ENCODE data around the gene SLC25A21.

DNA sequence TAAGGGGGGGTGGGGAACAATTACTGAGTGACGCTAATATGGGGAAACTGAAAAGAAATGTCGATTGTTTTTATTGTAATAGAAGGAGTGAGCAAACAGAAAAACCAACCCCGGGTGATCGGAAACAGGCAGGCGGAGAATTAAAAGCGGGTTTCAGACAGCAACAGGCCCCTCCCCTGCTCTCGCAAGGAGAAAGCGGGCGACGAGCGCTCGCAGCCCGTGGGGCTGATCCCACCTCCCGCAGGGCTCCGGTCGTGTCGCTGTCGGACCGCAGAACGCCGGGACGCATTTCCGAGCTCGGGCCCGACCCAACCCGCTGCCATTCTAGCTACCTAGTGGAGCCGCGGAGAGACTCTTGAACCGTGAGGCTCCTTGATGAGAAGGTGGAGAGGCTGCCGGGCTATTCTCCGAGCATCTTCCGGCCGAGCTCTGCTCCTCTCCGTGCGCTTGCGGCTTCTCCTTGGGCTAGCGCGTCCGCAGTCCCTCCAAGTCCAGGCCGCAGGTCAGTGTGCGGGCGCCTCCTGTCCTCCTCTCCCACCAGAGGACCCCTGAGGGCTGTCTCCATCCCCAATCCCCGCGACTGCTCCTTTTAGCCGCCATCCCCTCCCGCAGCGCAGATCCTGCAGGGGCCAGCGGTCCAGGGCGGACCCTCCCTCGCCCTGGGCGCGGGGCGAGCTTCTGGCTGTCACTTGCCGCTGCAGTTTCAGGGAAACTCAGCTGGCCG is 514.8 kb downstream of the SLC25A21 start:
- TF ChIP-seq, protein P1, sequence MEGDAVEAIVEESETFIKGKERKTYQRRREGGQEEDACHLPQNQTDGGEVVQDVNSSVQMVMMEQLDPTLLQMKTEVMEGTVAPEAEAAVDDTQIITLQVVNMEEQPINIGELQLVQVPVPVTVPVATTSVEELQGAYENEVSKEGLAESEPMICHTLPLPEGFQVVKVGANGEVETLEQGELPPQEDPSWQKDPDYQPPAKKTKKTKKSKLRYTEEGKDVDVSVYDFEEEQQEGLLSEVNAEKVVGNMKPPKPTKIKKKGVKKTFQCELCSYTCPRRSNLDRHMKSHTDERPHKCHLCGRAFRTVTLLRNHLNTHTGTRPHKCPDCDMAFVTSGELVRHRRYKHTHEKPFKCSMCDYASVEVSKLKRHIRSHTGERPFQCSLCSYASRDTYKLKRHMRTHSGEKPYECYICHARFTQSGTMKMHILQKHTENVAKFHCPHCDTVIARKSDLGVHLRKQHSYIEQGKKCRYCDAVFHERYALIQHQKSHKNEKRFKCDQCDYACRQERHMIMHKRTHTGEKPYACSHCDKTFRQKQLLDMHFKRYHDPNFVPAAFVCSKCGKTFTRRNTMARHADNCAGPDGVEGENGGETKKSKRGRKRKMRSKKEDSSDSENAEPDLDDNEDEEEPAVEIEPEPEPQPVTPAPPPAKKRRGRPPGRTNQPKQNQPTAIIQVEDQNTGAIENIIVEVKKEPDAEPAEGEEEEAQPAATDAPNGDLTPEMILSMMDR (IDR thresholded peaks at IDR 0.05 in 8 of 11, conservative IDR thresholded peaks at IDR 0.05 in 3 of 11), result no peak
- TF ChIP-seq POLR2A (IDR thresholded peaks at IDR 0.05), result no peak
